DND-41 (cell line): Measurements from ENCODE around the gene PCDHA7.

Source experiments
- EZH2 ChIP-seq: IDR thresholded peaks from 3 replicates; pipeline ENCODE4 v1.6.1; 2012; ENCODE audit warnings: borderline replicate concordance, low read depth, mild to moderate bottlenecking, moderate library complexity, low read length, inconsistent platforms; ENCODE audit not compliant: severe bottlenecking
- TF ChIP-seq, protein P1 (sequence below): IDR thresholded peaks from 2 replicates; pipeline ENCODE4 v1.5.1; 2012; ENCODE audit warnings: borderline replicate concordance, low read length, moderate library complexity, mild to moderate bottlenecking; ENCODE audit not compliant: poor library complexity, severe bottlenecking; ENCODE audit errors: extremely low read depth

DNA sequence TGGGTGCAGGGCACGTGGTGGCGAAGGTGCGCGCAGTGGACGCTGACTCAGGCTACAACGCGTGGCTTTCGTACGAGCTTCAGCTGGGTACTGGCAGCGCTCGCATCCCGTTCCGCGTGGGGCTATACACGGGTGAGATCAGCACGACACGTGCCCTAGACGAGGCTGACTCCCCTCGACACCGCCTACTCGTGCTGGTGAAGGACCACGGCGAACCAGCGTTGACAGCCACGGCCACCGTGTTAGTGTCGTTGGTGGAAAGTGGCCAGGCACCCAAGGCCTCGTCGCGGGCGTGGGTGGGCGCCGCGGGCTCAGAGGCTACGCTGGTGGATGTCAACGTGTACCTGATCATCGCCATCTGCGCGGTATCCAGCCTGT, 37.4 kb upstream of the PCDHA7 start:
- TF ChIP-seq, protein P1, sequence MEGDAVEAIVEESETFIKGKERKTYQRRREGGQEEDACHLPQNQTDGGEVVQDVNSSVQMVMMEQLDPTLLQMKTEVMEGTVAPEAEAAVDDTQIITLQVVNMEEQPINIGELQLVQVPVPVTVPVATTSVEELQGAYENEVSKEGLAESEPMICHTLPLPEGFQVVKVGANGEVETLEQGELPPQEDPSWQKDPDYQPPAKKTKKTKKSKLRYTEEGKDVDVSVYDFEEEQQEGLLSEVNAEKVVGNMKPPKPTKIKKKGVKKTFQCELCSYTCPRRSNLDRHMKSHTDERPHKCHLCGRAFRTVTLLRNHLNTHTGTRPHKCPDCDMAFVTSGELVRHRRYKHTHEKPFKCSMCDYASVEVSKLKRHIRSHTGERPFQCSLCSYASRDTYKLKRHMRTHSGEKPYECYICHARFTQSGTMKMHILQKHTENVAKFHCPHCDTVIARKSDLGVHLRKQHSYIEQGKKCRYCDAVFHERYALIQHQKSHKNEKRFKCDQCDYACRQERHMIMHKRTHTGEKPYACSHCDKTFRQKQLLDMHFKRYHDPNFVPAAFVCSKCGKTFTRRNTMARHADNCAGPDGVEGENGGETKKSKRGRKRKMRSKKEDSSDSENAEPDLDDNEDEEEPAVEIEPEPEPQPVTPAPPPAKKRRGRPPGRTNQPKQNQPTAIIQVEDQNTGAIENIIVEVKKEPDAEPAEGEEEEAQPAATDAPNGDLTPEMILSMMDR = no peak
- TF ChIP-seq EZH2 = no peak
